Measurements from ENCODE around the gene OTOGL.

OTOGL gene

DNA sequence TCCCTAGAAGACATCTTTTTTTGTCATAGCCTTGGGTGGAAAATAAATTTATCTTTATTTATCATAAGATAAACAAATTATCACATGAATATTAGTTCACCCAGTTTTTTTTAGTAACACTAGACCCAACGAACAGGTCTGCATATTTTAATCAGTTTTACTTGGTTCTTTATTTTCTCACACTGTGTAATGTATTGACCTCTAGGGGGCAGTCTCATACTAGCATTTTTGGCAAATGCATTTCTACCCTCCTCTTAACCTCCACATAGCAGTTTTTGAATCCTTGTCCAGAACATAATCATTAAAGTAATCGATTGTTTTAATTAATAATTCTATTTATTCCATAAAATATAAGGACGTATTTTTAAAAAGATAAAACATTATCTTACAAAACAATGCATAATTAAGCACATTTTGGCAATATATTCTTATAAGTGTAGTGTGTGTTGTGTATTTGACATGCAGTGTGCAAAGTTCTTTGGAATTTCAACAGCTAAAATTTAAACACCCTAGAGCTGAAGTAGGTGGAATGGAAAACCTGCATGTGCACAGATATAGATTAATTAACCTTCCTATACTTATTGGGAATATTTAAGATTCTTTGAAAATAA lies 313.1 kb downstream of the OTOGL start:
- no peak overlapping the region for H3K27ac ChIP-seq (ENCODE audit: low read depth, low read length)
- no peak overlapping the region for H3K9ac ChIP-seq (ENCODE audit: low read length in 5 of 5)
- H3K36me3 ChIP-seq (ENCODE audit: control insufficient read depth in 5 of 5, insufficient read depth in 5 of 5, low read length in 5 of 5) = no peaks in the 10 kb centered on the region
- H3K9me3 ChIP-seq (ENCODE audit: control insufficient read depth in 5 of 5, low read length in 5 of 5) = no peaks in the 10 kb centered on the region
- H3K4me1 ChIP-seq (ENCODE audit: control insufficient read depth in 5 of 5, insufficient read depth in 5 of 5, low read length in 5 of 5) = no peaks in the 10 kb centered on the region
- no peak overlapping the region for H3K4me3 ChIP-seq (ENCODE audit: low read depth in 1 of 5, low read length in 5 of 5)
- H3K27me3 ChIP-seq (ENCODE audit: control insufficient read depth in 5 of 5, insufficient read depth in 4 of 5, low read length in 5 of 5) = no peaks in the 10 kb centered on the region

DNA sequence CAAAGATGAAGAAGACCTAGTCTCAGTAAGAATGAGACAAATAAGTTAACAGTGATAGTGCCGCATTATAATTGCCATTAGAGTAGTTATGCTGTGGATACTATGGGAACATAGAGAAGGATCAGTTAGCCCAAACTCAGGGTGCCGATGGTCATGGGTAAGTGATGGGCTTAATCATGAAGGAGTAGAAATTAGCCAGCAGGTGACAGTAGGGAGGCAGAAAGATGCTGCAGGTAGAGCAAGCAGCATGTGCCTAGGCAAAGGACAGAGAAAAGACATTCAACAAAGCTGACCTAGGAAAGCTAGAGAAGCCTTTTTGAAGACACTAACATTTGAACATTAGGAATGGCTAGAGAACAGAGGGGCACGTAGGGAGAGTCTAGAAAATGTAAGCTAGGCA lies 314.1 kb downstream of the OTOGL start:
- H3K27ac ChIP-seq (ENCODE audit: low read depth, low read length) = no peak overlapping the region
- H3K27me3 ChIP-seq (ENCODE audit: control insufficient read depth in 5 of 5, insufficient read depth in 4 of 5, low read length in 5 of 5) = no peaks in the 10 kb centered on the region
- H3K9me3 ChIP-seq (ENCODE audit: control insufficient read depth in 5 of 5, low read length in 5 of 5) = no peaks in the 10 kb centered on the region
- H3K4me1 ChIP-seq (ENCODE audit: control insufficient read depth in 5 of 5, insufficient read depth in 5 of 5, low read length in 5 of 5) = no peaks in the 10 kb centered on the region
- no peaks in the 10 kb centered on the region for H3K36me3 ChIP-seq (ENCODE audit: control insufficient read depth in 5 of 5, insufficient read depth in 5 of 5, low read length in 5 of 5)
- H3K4me3 ChIP-seq (ENCODE audit: low read depth in 1 of 5, low read length in 5 of 5) = no peak overlapping the region
- no peak overlapping the region for H3K9ac ChIP-seq (ENCODE audit: low read length in 5 of 5)

DNA sequence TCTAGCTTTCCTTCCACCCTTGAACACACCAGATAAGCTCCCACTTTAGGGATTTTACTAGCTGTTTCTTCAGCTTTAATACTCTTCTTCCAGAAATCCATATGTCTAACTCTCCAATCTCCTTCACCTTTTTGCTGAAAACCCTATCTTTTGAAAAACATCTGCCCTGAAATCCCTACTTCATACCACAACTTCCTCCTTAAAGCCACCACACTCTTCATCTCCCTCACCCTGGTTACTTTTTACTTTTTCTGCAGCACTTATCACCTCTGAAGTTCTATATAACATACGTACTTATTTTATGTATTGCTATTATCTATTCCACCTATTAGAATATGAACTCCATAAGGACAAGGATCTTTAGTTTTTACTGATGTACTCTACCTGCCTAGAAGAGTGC lies 316.1 kb downstream of the OTOGL start:
- no peak overlapping the region for H3K4me3 ChIP-seq (ENCODE audit: low read depth in 1 of 5, low read length in 5 of 5)
- H3K27ac ChIP-seq (ENCODE audit: low read depth, low read length) = no peak overlapping the region
- H3K4me1 ChIP-seq (ENCODE audit: control insufficient read depth in 5 of 5, insufficient read depth in 5 of 5, low read length in 5 of 5) = no peaks in the 10 kb centered on the region
- H3K9me3 ChIP-seq (ENCODE audit: control insufficient read depth in 5 of 5, low read length in 5 of 5) = no peaks in the 10 kb centered on the region
- H3K27me3 ChIP-seq (ENCODE audit: control insufficient read depth in 5 of 5, insufficient read depth in 4 of 5, low read length in 5 of 5) = no peaks in the 10 kb centered on the region
- H3K36me3 ChIP-seq (ENCODE audit: control insufficient read depth in 5 of 5, insufficient read depth in 5 of 5, low read length in 5 of 5) = no peaks in the 10 kb centered on the region
- no peak overlapping the region for H3K9ac ChIP-seq (ENCODE audit: low read length in 5 of 5)

DNA sequence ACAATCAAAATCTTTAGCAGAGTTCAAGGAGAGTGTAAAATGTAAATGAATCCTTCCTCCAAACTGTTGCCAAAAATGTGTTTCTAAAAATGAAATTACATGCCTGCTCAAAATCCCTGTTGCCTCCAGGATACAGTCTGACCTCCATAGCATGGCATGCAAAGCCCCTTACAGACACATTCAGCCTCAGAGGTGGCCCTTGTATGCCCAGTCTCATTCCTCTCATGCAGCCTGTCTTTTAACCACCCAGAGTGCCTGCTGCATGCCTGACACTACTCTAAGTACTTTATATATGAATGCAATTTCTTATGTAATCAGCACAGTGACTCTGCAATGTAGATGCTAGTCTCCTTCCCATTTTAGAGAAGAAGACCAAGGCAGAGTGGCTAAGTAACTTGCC lies 320.3 kb downstream of the OTOGL start:
- no peaks in the 10 kb centered on the region for H3K4me1 ChIP-seq (ENCODE audit: control insufficient read depth in 5 of 5, insufficient read depth in 5 of 5, low read length in 5 of 5)
- H3K9me3 ChIP-seq (ENCODE audit: control insufficient read depth in 5 of 5, low read length in 5 of 5) = no peaks in the 10 kb centered on the region
- H3K27me3 ChIP-seq (ENCODE audit: control insufficient read depth in 5 of 5, insufficient read depth in 4 of 5, low read length in 5 of 5) = no peaks in the 10 kb centered on the region
- no peak overlapping the region for H3K27ac ChIP-seq (ENCODE audit: low read depth, low read length)
- H3K9ac ChIP-seq (ENCODE audit: low read length in 5 of 5) = peak overlapping the region in 1 of 5 donors; percentile 6
- H3K4me3 ChIP-seq (ENCODE audit: low read depth in 1 of 5, low read length in 5 of 5) = no peak overlapping the region
- H3K36me3 ChIP-seq (ENCODE audit: control insufficient read depth in 5 of 5, insufficient read depth in 5 of 5, low read length in 5 of 5) = no peaks in the 10 kb centered on the region

DNA sequence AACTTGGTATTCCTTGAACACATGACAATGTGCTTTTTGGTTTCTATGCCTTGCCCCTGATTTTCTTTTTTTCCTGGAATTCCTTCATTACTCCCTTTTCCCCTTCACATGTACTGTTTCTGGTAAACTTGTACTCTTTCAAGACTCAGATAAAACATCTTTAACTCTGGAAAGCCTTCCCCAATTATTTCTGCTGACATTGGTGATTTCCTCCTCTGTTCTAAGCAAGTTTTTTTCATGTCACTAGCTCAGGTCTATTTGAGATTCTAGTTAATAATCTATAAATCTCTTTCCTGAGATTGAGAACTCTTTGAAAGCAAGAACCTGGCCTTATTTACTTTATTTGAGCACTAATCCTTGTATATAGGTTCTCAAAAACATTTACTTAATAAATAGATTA lies 320.7 kb downstream of the OTOGL start:
- Histone ChIP-seq H3K9me3 (ENCODE audit: control insufficient read depth in 5 of 5, low read length in 5 of 5) (no peaks in the 10 kb centered on the region), H3K4me3 (ENCODE audit: low read depth in 1 of 5, low read length in 5 of 5) (no peak overlapping the region), H3K27me3 (ENCODE audit: control insufficient read depth in 5 of 5, insufficient read depth in 4 of 5, low read length in 5 of 5) (no peaks in the 10 kb centered on the region), H3K9ac (ENCODE audit: low read length in 5 of 5) (no peak overlapping the region), H3K36me3 (ENCODE audit: control insufficient read depth in 5 of 5, insufficient read depth in 5 of 5, low read length in 5 of 5) (no peaks in the 10 kb centered on the region), H3K27ac (ENCODE audit: low read depth, low read length) (no peak overlapping the region), H3K4me1 (ENCODE audit: control insufficient read depth in 5 of 5, insufficient read depth in 5 of 5, low read length in 5 of 5) (no peaks in the 10 kb centered on the region)

DNA sequence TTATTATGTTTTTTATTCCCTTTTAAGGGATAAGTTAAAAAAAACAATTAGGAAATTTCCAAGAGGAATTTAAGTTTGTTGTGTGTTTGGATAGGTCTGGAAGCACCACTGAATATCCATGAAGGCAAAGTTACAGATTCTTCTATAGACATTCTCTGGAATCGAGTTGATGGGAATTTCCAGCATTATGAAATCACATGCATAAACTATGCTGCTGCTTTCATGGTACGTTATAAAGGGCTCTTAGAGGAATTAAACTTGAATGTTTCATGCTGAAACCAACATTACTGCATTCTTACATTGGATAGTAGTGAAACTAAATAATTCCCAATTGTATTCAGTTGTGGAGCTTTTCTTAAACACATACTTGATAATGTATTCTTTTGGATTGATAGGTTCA lies 323.2 kb downstream of the OTOGL start:
- H3K36me3 ChIP-seq (ENCODE audit: control insufficient read depth in 5 of 5, insufficient read depth in 5 of 5, low read length in 5 of 5) = no peaks in the 10 kb centered on the region
- H3K4me1 ChIP-seq (ENCODE audit: control insufficient read depth in 5 of 5, insufficient read depth in 5 of 5, low read length in 5 of 5) = no peaks in the 10 kb centered on the region
- H3K4me3 ChIP-seq (ENCODE audit: low read depth in 1 of 5, low read length in 5 of 5) = no peak overlapping the region
- no peak overlapping the region for H3K9ac ChIP-seq (ENCODE audit: low read length in 5 of 5)
- no peaks in the 10 kb centered on the region for H3K9me3 ChIP-seq (ENCODE audit: control insufficient read depth in 5 of 5, low read length in 5 of 5)
- no peak overlapping the region for H3K27ac ChIP-seq (ENCODE audit: low read depth, low read length)
- no peaks in the 10 kb centered on the region for H3K27me3 ChIP-seq (ENCODE audit: control insufficient read depth in 5 of 5, insufficient read depth in 4 of 5, low read length in 5 of 5)
